Left cardiac atrium (tissue), 4 donors: ENCODE data around the gene GSTO2. TPM values are rescaled to one million over a fixed set of nuclear protein-coding genes. Genes with fewer than 3 reads are reported as not detected.

Experiments
- ATAC-seq, 2 donors: fragments of 200-7000 bp; cut with Tn5 transposase; one replicate each; pipeline ENCODE4 v1.9.1; 2020; ENCODE audit warnings: mild to moderate bottlenecking in 2 of 2, moderate library complexity in 2 of 2
- DNase-seq: peaks from one replicate; pipeline ENCODE4 v3.0.0-alpha.2; 2020
- intact Hi-C, 2 donors: fragments of 100-400 bp; cut with DNase I; formaldehyde crosslinking; loops; one replicate each; pipeline versions ENCODE4 v1.14.1 to v1.15.1; 2022 to 2023
- total RNA-seq, 2 donors: library from RNA; stranded (reverse); fragmentation: NEBNext Ultra II Directional; extraction: Animal tissue kit (Norgen Biotek cat#: 25700); gene quantifications; one replicate each; pipeline ENCODE4 v1.2.1, GENCODE V29; 2021
- donor health status: DM: no; HTN: yes; CAD: no.
- donor health status: DM: no; HTN: yes; CAD: no; lungs with severe emphysema.
- donor health status: DM: yes; HTN: yes; CAD: no.
- donor health status: Dilated cardiomyopathy.

Gene GSTO2
- total RNA-seq, 2 donors from 2014 or later, result 0.82 to 0.92 TPM

DNA sequence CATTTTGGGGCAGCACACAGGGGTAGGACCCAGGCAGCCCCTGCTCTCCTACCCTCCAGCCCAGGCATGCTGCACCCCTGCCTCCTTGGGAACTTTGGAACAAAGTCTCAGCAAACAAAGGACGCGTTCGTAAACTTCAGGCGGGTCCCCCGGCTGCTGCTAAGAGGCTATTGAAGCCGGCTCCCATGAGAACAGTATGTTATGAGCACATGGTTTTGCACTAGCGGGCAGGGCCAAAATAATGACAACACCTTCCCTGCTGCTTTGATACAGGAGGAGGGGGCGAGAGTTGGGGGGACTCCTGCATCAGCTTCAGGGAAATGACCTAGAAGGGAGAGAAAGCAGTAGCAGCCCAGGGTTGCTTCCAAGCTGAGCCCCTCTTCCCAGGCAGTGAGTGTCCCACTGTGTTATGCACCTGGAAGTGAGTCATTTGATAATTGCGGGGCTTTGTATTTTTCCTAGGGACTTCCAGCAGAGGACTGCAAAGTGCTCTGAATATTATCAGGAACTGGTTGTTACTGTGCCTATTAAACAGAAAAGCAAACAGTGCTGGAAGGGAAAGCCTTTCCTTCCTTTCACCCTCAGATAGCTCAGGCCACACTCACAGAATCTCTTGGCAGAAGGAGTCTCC is 62.3 kb downstream of the GSTO2 start:
- ATAC-seq (peak; percentile 6 to 25), DNase-seq (peak; percentile 74)
- intact Hi-C loops, result no loop called here

DNA sequence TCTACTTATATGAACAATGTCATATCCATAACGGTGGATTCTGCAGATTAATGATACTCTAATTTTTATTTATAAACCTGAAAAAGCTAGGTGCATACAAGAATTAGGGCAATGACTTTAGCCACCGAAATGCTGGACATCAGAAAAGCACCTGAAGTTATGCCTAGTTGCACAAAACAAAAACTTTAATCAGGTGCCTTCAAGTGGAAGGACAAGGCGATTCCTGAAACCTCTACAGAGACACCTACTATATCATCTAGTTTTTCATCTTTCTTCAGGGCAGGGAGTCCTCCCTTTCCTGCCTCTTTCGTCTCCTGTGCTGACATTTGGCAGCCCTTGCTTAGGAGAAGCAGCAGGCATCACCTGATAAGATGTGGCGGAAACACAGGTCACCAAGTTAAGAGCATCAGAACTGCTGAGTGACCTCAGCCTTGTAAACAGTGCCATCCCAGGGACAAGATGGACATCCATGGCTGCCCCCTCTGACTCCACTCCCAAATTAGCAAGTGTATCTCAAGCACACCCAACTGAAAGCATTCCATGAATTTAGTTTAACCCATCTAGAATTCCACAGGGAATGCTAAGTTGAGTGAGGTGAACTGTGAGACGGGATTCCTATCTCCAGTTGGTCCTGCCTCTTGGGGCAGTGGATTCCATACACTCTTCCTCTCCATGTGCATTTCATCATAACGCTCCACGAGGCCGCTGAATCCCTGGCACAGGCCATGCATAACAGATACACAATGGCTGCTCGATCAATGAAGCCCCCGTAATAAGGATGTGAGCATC is 63.5 kb downstream of the GSTO2 start:
- peak in 1 of 2 donors; percentile 8 for ATAC-seq
- intact Hi-C loops, result no loop called here
- no peak for DNase-seq

DNA sequence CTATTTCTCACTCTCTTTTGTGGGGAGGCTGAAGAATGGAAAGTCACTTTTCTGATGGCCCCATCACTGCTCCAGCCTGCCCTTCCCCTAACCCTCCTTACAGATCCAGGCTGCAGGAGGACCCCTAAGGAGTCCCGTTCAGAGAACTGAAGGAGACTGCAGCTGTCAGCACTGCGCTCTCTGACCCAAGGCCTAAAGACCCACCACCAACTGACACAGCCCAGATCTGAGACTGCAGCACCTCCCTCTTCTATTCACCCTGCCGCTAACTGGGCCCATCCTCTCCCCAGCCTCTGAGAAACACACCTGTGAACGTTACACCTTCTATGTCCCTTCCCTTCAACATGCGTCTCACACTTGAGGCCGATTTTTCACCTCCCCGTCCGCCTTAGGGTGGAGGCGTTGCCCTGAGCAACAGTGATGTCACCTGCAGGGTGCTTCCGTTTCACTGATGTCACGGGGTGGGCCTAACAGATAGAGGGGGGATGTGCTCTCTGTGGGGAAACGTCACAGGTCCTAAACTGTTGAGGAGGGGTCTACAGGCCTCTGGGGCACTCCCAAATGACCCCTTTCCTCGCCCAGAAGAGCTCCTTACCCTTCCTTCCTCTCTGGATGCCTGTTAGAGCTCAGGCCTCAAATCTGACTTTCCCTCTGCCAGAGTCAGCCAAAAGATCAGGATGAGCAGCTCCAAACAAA is 64.2 kb downstream of the GSTO2 start:
- intact Hi-C loops, result no loop called here

DNA sequence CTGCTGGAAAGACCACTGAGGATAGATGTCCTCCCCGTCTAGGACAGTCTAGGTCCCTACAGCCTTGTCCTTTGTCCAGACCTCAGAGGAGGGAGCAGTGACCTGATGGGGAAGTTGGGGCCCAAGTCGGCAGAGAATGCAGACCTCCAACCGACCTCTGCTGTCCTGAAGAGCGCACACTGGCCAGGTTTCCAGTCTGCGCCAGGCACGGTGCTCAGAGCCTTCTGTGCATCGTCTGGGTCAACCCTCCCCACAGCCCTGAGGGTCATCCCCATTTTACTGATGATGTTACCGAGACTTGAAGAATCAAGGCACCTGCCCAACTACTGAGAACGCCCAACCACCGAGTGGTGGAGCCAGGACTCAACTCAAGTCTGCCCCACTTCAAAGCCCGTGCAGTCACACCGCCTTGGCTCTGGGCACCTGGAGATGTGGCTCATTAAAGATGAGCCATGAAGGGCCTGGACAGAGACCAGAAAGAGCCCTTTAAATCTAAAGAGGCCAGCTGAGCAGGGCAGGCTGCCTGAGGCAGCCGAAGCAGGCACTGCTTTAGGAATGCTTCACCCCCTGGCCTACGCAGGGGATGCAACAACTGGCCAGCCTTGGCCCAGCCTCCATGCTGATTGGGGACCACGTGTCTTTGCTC is 64.9 kb downstream of the GSTO2 start:
- no peak for DNase-seq
- intact Hi-C loops, result no loop called here
- ATAC-seq, result no peak

More for the DNA sequence above, 64.2 kb downstream of the GSTO2 start:
- no peak for DNase-seq
- no peak for ATAC-seq

DNA sequence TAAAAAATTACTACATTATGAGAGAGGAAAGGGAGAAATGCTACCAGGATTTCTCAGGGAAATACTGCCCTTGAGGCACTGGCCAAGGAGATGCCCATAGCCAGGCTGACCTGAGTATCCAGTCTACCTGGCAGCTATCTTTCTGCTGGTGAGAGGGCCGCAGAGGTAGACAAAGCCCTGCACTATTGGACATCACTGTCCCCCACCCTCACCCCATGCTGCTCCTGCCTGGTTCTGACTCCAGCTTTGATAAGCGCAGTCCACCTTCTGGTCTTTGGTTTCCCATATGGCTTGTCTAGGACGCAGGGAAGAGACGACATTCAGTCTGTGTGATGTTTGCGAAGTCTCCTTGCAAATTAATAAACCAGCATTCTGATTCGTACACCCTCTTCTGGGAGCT is 65.6 kb downstream of the GSTO2 start:
- ATAC-seq (no peak), DNase-seq (no peak)
- intact Hi-C loops, result no loop called here

DNA sequence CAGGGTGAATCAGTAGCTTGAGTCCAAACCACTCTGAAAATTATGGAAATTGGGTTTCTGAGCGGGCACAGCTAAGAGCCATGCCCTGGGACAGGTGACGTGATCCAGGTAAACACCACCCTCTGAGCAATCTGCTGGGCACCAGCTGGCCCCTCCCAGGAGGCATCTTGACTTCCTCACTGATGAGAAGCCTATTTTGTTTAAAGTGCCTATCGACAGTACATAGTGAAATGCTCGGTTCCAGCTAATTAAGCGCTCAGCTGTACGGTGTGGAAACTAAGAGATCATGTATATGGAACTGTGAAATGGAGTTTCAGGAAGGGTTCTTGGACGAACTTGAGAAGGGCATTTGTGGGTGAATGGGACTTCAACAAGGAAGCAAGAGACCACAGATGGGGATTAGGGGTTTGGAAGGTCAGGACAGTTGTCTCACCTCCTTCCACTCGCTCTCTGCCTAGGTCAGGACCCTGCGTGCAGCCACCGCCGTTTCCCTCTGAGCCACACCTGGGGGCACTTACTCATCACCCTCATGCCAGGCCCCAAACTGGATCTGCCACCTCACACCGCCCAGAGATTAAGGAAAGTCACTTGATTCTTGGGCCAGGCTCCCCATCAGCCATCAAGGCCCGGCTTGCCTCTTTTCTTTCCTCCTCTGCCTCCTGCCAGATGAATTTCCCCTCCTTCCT is 66.1 kb downstream of the GSTO2 start:
- no peak for ATAC-seq
- intact Hi-C loops, result loop anchor here in 1 of 2 donors (5.0 kb wide), 1 partner anchor 38 kb away; no protein-coding TSS in a partner anchor
- no peak for DNase-seq

DNA sequence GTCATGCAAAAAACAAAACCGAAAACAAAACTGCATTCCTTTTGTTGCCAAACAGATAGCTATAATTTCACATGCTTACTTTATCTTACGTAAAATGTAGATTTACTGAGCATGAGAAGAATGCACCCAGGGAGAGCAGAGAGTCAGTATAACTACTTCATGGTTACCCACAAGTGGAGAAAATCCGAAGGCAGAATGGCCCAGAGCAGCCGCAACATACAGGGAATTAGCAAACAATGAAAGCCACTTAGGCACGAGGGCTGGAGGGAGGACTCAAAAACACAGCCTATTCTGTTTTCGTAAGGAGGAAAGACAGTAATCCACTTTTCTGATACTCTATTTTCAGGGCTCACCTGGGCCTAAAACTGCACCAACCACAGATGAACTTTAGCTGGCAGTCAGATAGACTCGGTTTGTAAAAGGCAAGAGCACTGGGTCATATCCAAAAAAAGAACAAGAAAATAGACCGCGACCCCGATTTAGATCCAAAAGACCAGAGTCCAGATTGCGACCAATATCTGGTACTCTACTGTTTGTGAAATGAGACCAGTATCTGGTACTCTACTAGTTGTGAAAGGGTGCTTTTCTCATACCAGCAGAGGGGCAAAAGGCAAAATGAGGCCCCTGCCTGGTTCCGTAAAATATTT is 68.0 kb downstream of the GSTO2 start:
- intact Hi-C loops, result loop anchor here in 1 of 2 donors (5.0 kb wide), 1 partner anchor 40 kb away; no protein-coding TSS in a partner anchor
- ATAC-seq, result no peak
- no peak for DNase-seq

DNA sequence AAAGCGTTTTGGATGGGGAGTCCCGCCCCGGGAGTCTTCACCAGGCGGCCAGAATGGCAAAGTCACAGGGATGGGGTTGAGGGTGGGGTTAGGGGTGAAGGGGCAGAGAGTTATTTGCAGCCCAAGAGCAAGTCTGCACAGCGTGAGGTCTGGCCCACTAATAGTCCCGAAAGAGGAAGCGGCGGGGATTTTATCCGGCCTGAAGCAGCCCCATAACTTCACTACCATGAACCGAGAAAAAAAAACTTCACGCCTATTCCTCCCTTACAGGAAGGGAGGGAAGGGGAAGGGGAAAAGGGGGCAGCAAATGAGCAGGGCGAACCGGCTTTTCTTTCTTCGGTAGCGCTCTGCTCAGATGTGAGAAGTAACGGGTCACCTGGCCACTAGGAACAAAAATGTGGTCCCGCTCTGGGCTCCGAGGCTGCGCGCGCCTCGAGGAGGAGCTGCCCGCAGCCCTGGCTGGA is 68.6 kb downstream of the GSTO2 start:
- intact Hi-C loops, result loop anchor here in 1 of 2 donors (5.0 kb wide), 1 partner anchor 40 kb away; no protein-coding TSS in a partner anchor
- ATAC-seq (peak; percentile 35 to 43), DNase-seq (no peak)

DNA sequence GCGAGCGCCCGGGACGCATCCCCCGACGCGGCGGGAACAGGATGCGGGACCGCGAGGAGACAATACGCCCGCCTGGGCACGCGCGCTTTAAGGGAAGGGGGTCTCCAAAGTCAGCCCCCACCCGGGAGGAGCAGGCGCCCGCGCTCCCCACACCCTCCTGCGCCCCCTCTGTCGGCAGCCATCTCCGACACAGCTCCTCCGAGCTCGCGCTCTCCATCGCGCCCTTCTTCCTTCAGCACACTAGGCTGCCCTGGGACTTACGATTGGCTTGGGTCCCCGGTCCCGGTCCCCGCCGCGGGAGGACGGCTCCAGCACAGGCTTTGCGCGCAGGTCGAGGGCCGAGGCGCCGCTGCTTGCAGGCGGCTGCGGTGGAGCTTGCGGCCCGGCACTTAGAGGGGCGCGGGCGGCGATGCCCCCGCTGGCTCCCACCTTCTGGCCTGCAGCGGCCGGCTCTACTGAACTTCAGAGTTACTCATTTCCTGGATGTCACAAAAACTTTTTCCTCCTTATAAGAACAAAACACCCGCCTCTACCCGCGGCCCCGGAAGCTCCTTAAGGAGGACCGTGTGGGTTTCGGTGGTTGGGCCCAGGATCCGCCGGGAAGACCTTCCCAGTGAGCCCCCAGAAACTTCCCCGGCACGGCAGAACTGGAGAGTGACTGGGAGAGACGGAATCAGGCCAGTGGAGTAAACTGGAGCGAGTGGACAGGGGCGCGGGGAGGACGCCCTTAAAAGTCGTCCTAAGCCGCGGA is 69.2 kb downstream of the GSTO2 start, which contains the start of gene ITPRIP:
ITPRIP (minus strand) TSS at position 481 of the 751 bp plus-strand sequence. CDS start 22,414 bp downstream, outside the sequence.
- intact Hi-C loops, result loop anchor here (2.0 to 5.0 kb wide), 2 partner anchors 37 to 41 kb away; no protein-coding TSS in a partner anchor
- ATAC-seq (peak; percentile 79 to 87), DNase-seq (peak; percentile 84)

DNA sequence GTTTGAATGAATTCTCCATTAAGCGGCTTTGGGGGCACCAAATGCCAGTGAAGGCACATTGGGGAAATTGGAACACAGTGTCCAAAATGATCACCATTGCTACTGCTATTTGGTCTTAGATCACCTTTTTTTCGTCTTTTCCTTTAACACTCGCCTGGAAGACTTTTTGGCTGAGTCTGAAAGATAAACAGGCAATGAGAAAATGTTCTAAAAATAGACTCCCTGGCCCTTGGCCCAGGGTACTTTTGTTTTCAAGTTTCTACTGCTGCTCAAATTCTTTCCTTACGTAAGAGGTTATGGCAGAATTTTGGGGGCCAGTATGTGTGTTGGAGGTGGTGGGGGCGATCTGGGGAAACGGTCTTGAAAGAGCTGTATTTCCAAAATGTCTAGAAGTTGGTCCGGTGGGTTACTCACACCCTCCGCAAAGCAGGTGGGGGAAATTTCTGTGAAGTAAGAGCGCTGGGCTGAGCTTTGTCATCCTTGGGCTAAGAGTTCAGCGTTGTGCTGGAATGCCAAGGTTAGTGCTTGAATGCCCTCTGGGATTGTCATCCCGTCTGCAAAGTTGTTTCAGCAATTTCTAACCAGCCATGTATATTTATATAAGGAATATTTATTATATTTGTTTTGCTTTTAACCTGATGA is 70.6 kb downstream of the GSTO2 start:
- DNase-seq (no peak), ATAC-seq (peak; percentile 40 to 43)
- intact Hi-C loops, result loop anchor here (2.0 to 5.0 kb wide), 2 partner anchors 39 to 42 kb away; no protein-coding TSS in a partner anchor

DNA sequence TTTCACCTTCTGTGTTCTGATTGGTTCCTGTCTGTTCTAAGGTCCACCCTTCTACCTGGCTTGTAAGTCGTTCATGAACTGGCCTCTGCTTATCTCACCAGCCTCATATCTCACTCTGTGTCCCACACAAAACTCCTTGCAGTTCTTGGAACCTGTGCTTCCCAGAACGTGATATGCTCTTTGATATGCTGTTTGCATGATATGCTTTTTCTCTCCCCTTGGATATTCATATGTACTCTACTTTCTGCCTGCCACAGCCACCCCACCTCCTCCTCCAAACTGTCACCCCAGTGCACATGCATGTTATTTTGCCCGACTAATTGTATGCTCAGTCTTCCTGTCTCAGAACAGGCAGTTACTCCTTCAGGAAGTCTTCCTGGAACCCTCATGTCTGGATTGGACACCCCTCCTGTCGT is 71.1 kb downstream of the GSTO2 start:
- peak in 1 of 2 donors; percentile 2 for ATAC-seq
- no peak for DNase-seq
- intact Hi-C loops, result no loop called here

DNA sequence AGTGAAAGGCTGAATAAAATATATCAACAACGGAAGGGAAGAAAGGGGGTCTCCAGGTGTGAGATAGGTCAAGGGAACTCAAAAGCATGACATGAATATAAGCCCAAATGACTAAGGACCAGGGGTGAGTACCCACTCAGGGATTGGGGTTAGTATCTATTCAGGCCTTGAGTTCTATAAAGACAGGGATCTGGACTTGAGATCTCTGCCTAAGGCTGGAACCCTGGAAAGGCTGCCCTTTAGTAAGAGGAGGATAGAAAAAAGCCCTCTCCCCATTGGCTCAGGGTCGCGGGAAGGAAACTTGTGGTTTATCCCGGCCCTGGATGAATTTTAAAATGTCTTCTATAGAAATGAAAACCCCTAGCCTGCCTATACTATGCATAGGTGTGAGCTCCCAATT is 71.7 kb downstream of the GSTO2 start:
- DNase-seq (no peak), ATAC-seq (no peak)
- intact Hi-C loops, result no loop called here

DNA sequence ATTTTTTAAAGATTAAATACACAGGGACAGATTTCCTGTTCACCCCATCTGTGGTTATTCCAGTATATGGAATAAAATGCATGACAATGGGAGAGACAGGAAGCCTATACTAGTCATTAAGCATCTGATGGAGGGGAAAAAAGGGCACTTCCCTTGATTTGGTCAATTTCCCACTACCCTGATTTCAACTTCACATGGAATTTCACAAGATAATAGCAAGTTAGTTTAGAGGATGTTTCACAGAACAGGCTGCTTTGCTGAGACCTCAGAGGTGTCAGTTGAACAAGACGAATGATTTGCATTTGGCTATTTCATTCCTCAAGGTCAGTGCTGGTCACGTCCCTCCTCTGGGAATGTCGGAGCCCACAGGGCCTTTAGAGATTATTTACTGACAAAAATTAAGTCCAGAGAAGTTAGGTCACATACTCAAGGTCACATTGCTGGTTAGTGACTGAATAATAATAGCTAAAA is 74.0 kb downstream of the GSTO2 start:
- DNase-seq (no peak), ATAC-seq (no peak)
- intact Hi-C loops, result no loop called here

DNA sequence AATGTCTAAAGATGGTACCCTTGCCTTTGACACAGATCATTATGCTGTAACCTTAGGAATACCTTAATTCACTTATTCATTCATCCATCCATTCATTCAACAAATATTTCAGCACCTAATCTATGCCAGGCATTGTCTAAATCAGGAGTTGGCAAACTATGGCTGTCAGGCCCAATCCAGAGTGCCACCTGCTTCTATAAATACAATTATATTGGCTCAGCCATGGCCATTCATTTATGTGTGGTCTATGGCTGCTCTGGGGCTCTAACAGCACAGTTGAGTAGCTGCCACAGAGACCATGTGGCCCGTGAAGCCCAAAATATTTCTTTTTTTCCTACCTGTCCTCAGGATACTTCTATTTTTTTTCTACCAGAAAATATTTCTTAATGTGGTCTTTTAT is 75.2 kb downstream of the GSTO2 start:
- DNase-seq (no peak), ATAC-seq (no peak)
- intact Hi-C loops, result no loop called here

DNA sequence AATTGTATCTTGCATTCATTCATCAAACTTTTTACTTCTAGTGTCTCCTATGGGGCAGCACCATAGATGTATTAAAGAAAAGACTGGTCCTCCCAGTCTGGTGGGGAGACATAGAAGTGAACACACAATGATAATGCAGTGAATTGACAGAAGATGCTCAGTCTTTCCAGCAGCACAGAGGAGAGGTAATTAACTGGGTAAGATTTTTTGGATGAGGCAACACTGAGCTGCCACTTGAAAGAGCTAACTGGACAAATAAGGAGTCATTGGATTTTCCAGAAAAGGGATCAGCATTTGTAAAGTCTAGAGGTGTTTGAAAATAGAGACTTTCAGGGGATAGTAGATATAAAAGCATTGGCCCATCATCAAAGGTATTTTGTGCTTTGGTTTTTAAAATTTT is 76.5 kb downstream of the GSTO2 start:
- no peak for DNase-seq
- intact Hi-C loops, result no loop called here
- ATAC-seq, result no peak

DNA sequence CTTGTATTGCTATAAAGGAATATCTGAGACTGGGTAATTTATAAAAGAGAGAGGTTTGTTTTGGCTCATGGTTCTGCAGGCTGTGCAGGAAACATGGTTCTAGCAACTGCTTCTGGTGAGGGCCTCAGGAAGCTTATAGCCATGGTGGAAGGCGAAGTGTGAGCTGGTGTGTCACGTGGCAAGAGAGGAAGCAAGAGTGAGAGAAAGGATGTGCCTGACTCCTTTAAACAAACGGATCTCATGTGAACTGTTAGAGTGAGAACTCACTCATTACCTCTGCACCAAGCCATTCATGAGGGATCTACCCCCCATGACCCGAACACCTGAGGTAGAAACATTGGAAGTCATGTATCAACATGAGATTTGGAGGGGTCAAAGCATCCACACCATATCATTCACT is 77.0 kb downstream of the GSTO2 start:
- no peak for DNase-seq
- intact Hi-C loops, result no loop called here
- no peak for ATAC-seq
